HG03342 (cell line): ENCODE results near the gene DMRTC2.

Source experiments
- ATAC-seq: cut with Tn5 transposase; IDR thresholded peaks from one replicate; pipeline ENCODE4 v1.9.1; 2021; ENCODE audit warnings: mild to moderate bottlenecking, moderate library complexity; ENCODE audit not compliant: unreplicated experiment

Gene DMRTC2

GRCh38 chr19:41887711-41888382, 43.0 kb downstream of the DMRTC2 start:
- no peak for ATAC-seq

DNA sequence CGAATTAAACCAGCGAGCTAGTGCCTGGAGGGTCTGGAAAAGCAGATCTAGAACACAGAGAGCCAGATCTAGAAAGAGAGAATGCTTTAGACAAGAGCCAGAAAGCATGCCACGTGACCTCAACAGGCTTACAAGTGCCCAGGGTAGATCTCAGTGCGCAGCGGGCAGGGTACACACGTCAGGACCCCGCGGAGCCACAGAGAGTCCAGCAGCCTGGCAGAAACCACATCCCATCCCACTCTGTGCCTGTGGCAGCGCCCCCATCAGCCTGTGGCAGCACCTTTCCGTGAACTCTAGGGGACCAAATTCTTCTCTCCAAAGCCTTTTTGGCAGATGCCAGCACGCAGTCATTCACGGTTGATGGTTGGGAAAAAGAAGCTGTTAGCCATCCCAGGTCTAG, 44.1 kb downstream of the DMRTC2 start:
- no peak for ATAC-seq

GRCh38 chr19:41889896-41890295, 45.1 kb downstream of the DMRTC2 start:
- no peak for ATAC-seq

GRCh38 chr19:41890936-41891335, 46.1 kb downstream of the DMRTC2 start:
- no peak for ATAC-seq

GRCh38 chr19:41892173-41892902, 47.5 kb downstream of the DMRTC2 start:
- ATAC-seq = no peak

DNA sequence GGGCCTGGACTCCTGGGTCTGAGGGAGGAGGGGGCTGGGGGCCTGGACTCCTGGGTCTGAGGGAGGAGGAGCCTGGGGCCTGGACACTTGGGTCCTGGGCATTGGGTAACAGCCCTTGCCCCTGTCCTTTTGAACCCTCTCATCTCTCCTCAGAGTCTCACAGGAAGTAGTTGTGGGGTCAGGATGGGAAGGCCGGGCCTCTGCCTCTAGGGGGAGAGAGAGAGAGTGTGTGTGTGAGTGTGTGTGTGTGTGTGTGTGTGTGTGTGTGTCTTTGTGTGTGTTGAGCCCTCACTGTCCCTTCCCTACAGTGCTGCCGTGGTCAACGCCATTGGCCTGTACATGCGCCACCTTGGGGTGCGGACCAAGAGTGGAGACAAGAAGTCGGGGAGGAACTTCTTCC, 49.1 kb downstream of the DMRTC2 start:
- no peak for ATAC-seq

GRCh38 chr19:41894350-41894749, 49.5 kb downstream of the DMRTC2 start:
- no peak for ATAC-seq

- ATAC-seq = no peak
These were observed 51.1 kb downstream of the DMRTC2 start for GRCh38 chr19:41895745-41896580.

DNA sequence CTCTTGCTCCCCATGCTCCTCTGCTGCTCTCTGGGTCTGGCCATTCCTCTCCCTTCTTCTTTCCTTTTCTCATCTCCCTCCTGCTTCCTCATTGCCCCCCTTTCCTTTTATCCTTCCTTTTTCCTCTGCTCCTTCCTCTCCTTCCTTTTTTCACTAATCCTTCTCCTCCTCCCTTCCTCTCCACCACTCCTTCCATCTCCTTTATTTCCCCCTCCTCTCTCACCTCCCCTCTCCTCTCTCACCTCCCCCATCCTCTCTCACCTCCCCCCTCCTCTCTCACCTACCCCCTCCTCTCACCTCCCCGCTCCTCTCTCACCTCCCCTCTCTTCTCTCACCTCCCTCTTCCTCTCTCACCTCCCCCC, 51.7 kb downstream of the DMRTC2 start:
- ATAC-seq = no peak

- ATAC-seq = no peak
These were observed 52.3 kb downstream of the DMRTC2 start for GRCh38 chr19:41897181-41897580.

GRCh38 chr19:41897820-41898219, 53.0 kb downstream of the DMRTC2 start:
- no peak for ATAC-seq

DNA sequence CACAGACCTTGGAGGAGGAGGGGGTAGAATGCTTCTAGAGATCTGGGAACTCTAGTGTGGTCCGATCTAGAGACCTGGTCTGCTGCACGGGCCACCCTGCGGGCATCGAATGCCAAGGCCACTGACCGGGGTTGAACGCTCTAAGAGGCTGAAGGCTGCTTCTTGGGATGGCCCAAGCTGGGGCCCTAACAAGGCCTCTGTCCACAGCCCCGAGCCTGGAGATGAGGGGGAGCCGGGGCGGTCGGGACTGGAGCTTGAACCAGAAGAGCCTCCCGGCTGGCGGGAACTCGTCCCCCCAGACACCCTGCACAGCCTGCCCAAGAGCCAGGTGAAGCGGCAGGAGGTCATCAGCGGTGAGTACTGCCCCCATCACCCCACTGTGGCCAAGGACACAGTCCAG, 53.4 kb downstream of the DMRTC2 start:
- no peak for ATAC-seq
